Naive thymus-derived CD4-positive, alpha-beta T cell (primary cell): ENCODE measurements around the gene UBE2L3. TPM values are rescaled to one million over a fixed set of nuclear protein-coding genes. Genes with fewer than 3 reads are reported as not detected.
"Not testable (repeated sequence)": the region's sequence is repeated elsewhere in the genome, so short reads cannot be mapped to it uniquely, and the experiment has no call there.

Source experiments
- ATAC-seq: fragments of 150-1000 bp; cut with Tn5 transposase; 2 replicates; pipeline ENCODE4 v1.10.0; 2021; ENCODE audit warnings: mild to moderate bottlenecking, moderate library complexity
- CTCF ChIA-PET: fragments of 350-600 bp; sonication (Branson Sonifier 250); formaldehyde crosslinking; loops from one replicate; lab custom pipeline; 2021; ENCODE audit warnings: antibody characterized with exemption; lab: Charles Lee
- POLR2A ChIA-PET: fragments of 350-600 bp; sonication (Branson Sonifier 250); formaldehyde crosslinking; loops from one replicate; lab custom pipeline; 2021; ENCODE audit warnings: antibody characterized with exemption, inconsistent platforms; lab: Charles Lee
- DNase-seq, 9 donors: peaks; one replicate each; pipeline versions ENCODE4 v3.0.0 to v3.0.0-alpha.2; 2020 to 2022; ENCODE audit warnings: mixed read lengths in 1 of 9
- H3K27ac ChIP-seq: one replicate; pipeline ENCODE4 v1.7.0; 2013; ENCODE audit warnings: mild to moderate bottlenecking, low read depth, low read length, moderate library complexity
- H3K27me3 ChIP-seq, 2 donors: one replicate each; pipeline ENCODE4 v1.7.0; 2013; ENCODE audit warnings: low read length in 2 of 2, mild to moderate bottlenecking in 2 of 2, moderate library complexity in 2 of 2; ENCODE audit not compliant: control insufficient read depth in 2 of 2, insufficient read depth in 2 of 2
- H3K36me3 ChIP-seq, 3 experiments: 1 replicate in 2 of 3; 2 replicates in 1 of 3; pipeline ENCODE4 v1.7.0; 2013; ENCODE audit warnings: low read length in 3 of 3, mild to moderate bottlenecking in 3 of 3, moderate library complexity in 1 of 3; ENCODE audit not compliant: insufficient read depth in 3 of 3, control insufficient read depth in 2 of 3
- H3K4me1 ChIP-seq, 2 donors: one replicate each; pipeline ENCODE4 v1.7.0; 2013; ENCODE audit warnings: low read length in 2 of 2, mild to moderate bottlenecking in 2 of 2, moderate library complexity in 1 of 2; ENCODE audit not compliant: control insufficient read depth in 2 of 2, insufficient read depth in 2 of 2
- H3K4me3 ChIP-seq: 2 replicates; pipeline ENCODE4 v1.7.0; 2013; ENCODE audit warnings: mild to moderate bottlenecking, low read length
- H3K9me3 ChIP-seq, 3 experiments: 1 replicate in 2 of 3; 2 replicates in 1 of 3; pipeline ENCODE4 v1.7.0; 2013; ENCODE audit warnings: low read length in 3 of 3; ENCODE audit not compliant: control insufficient read depth in 2 of 3
- H3K27ac Mint-ChIP-seq, 9 donors: one replicate each; pipeline ENCODE4 v1.8.0; 2020 to 2022; ENCODE audit warnings: mixed read lengths in 9 of 9, mild to moderate bottlenecking in 8 of 9, moderate library complexity in 5 of 9, inconsistent platforms in 2 of 9
- H3K27me3 Mint-ChIP-seq, 5 donors: one replicate each; pipeline ENCODE4 v1.8.0; 2021 to 2022; ENCODE audit warnings: mixed read lengths in 5 of 5, mild to moderate bottlenecking in 1 of 5
- H3K36me3 Mint-ChIP-seq, 5 donors: one replicate each; pipeline ENCODE4 v1.8.0; 2020 to 2022; ENCODE audit warnings: mixed read lengths in 5 of 5, mild to moderate bottlenecking in 3 of 5, inconsistent platforms in 1 of 5
- H3K4me1 Mint-ChIP-seq, 7 donors: one replicate each; pipeline ENCODE4 v1.8.0; 2020 to 2022; ENCODE audit warnings: mixed read lengths in 7 of 7, mild to moderate bottlenecking in 3 of 7, inconsistent platforms in 1 of 7
- H3K4me3 Mint-ChIP-seq, 10 donors: one replicate each; pipeline ENCODE4 v1.8.0; 2020 to 2022; ENCODE audit warnings: mild to moderate bottlenecking in 10 of 10, mixed read lengths in 10 of 10, moderate library complexity in 6 of 10, inconsistent platforms in 2 of 10
- H3K9me3 Mint-ChIP-seq, 11 donors: one replicate each; pipeline ENCODE4 v1.8.0; 2020 to 2022; ENCODE audit warnings: mixed read lengths in 11 of 11, mild to moderate bottlenecking in 4 of 11, inconsistent platforms in 1 of 11, moderate library complexity in 1 of 11
- intact Hi-C, 2 donors: fragments of 100-400 bp; cut with micrococcal nuclease; formaldehyde crosslinking; loops; one replicate each; pipeline ENCODE4 v1.15.1; 2023
- polyA plus RNA-seq, 2 donors: library from polyadenylated mRNA; unstranded; fragments of 300-500 nt; fragmentation: Illumina TruSeq; gene quantifications; one replicate each; pipeline ENCODE4 v1.2.3, GENCODE V29; 2021
- total RNA-seq, 6 experiments: library from RNA in 5 of 6; stranded (reverse) in 5 of 6; gene quantifications; 1 replicate in 5 of 6; 2 replicates in 1 of 6; pipeline ENCODE4 v1.2.3 and lab custom pipeline; 2021 to 2026

UBE2L3 gene
- total and polyA plus RNA-seq, 7 experiments from 2014 or later, result 22.5 to 101 (median 34.6) TPM

- Histone ChIP-seq H3K4me1 (peaks cover 0 to 5% of the 10 kb centered on the region in 2 donors), H3K4me3 (no peak overlapping the region), H3K27me3 (no peaks in the 10 kb centered on the region), H3K36me3 (peaks cover 0 to 8% (median 0%) of the 10 kb centered on the region in 3 experiments), H3K9me3 (no peaks in the 10 kb centered on the region), H3K27ac (no peak overlapping the region)
- peaks cover 4 to 16% (median 10%) of the 10 kb centered on the region in 7 donors for H3K4me1 Mint-ChIP-seq
- intact Hi-C loops, result no loop called here
- no peak for DNase-seq
- no peaks in the 10 kb centered on the region for H3K9me3 Mint-ChIP-seq
- CTCF ChIA-PET, result interaction anchor here (1.6 kb wide), 1 partner anchor 10 kb away, joined by 4 read pairs; no protein-coding TSS in a partner anchor
- H3K4me3 Mint-ChIP-seq, result no peak overlapping the region
- POLR2A ChIA-PET, result interaction anchor here (0.8 kb wide), 1 partner anchor 833 kb away, joined by 3 read pairs; no protein-coding TSS in a partner anchor
- H3K27ac Mint-ChIP-seq, result no peak overlapping the region
- no peaks in the 10 kb centered on the region for H3K27me3 Mint-ChIP-seq
- no peak for ATAC-seq
- peaks cover 0 to 2% (median 0%) of the 10 kb centered on the region in 5 donors for H3K36me3 Mint-ChIP-seq
Measured at GRCh38 chr22:21633481-21633880, 66.0 kb downstream of the UBE2L3 start.

DNA sequence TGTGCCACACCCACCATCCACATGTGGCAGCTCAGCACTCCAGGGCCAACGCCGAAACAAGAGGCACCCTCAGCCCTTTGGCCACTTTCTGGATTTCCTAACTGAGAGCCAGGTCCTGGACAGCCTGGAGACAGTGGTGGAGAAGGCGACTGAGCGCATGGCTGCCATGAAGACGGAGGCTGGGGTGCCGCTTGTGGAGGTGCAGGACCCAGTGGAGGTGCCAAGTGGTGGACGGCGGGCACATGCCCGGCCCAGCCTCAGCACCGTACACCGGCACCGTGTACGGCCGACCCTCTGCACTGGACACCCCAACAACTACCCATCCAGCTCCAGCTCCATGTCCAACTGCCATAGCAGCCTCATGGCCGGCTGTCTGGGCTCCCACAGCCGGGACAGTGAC lies 66.6 kb downstream of the UBE2L3 start:
- no peak overlapping the region for H3K27ac Mint-ChIP-seq
- peaks cover 0 to 1% (median 0%) of the 10 kb centered on the region in 5 donors for H3K36me3 Mint-ChIP-seq
- H3K27me3 ChIP-seq, result no peaks in the 10 kb centered on the region
- ATAC-seq (no peak), DNase-seq (no peak)
- no peak overlapping the region for H3K27ac ChIP-seq
- no peaks in the 10 kb centered on the region for H3K27me3 Mint-ChIP-seq
- H3K4me1 ChIP-seq, result no peaks in the 10 kb centered on the region
- POLR2A ChIA-PET, result interaction anchor here (0.8 kb wide), 1 partner anchor 834 kb away, joined by 3 read pairs; no protein-coding TSS in a partner anchor
- H3K4me1 Mint-ChIP-seq, result peaks cover 3 to 16% (median 9%) of the 10 kb centered on the region in 7 donors
- H3K4me3 ChIP-seq, result no peak overlapping the region
- CTCF ChIA-PET, result interaction anchor here (1.6 kb wide), 1 partner anchor 9 kb away, joined by 4 read pairs; no protein-coding TSS in a partner anchor
- no peaks in the 10 kb centered on the region for H3K9me3 Mint-ChIP-seq
- peaks cover 0 to 6% (median 0%) of the 10 kb centered on the region in 3 experiments for H3K36me3 ChIP-seq
- no peak overlapping the region for H3K4me3 Mint-ChIP-seq
- no peaks in the 10 kb centered on the region for H3K9me3 ChIP-seq
- intact Hi-C loops, result no loop called here

DNA sequence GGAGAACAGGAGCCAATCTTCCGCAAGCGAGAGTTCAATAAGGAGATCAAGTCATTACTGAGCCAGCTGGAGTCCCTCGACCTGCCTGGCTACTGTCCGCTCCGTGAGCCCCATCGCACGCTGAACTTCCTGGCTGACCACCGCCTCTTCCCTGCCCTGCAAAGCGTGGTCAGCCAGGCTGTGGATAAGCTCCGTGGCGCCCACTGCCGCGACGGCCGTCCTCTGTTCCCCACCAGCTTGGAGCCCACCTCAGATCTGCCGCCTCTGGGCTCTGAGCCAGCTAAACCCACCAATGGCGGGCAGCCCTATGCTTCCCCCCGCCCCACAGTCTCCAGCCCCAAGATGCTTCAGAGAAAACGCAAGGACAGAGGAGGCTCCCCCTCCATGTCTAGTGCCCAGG lies 67.3 kb downstream of the UBE2L3 start:
- H3K9me3 ChIP-seq, result no peaks in the 10 kb centered on the region

DNA sequence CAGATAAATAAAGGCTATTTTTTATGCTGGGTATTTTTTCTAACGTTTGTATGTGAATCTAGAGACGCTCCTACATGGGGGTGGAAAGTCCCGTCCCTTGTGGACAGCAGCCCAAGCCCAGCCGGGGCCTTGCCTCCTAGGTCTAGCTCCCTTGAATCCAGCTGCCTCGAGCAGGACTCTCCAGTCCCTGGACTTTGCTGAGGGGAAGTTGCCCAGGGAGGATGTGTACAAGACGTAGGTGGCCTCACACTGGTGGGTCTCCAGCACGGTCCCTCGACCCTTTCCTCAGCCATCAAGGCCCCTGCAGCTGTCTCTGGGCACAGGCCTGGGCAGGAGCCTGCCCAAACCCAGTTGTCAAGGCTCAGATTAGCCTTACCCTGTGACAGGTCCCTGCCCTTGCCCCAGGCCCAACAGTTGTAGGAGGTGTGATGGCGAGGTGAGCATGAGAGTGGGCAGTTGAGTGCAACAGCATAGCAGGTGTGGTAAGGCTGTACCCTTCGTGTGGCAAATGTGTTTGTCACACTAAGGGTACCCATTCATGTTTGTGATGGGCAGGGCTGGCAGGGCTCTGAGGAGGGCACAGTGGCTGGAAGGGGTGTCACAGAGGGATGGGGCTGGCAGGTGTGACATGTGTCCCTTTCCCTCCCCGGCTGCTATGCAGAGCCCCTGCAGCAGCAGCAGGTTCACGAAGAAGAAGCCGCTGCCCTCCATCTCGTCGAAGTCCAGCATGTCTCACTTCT lies 68.4 kb downstream of the UBE2L3 start:
- Histone ChIP-seq H3K27ac (no peak overlapping the region), H3K27me3 (no peaks in the 10 kb centered on the region), H3K4me1 (no peaks in the 10 kb centered on the region), H3K9me3 (no peaks in the 10 kb centered on the region), H3K36me3 (no peaks in the 10 kb centered on the region), H3K4me3 (no peak overlapping the region)
- H3K4me3 Mint-ChIP-seq, result no peak overlapping the region
- no peak for DNase-seq
- H3K27ac Mint-ChIP-seq, result peak overlapping the region in 1 of 9 donors; percentile 14
- ChIA-PET POLR2A (no interaction called here), CTCF (interaction anchor here (1.2 kb wide), 1 partner anchor 11 kb away, joined by 3 read pairs; no protein-coding TSS in a partner anchor)
- H3K27me3 Mint-ChIP-seq, result no peaks in the 10 kb centered on the region
- intact Hi-C loops, result no loop called here
- peaks cover 2 to 13% (median 5%) of the 10 kb centered on the region in 7 donors for H3K4me1 Mint-ChIP-seq
- ATAC-seq, result no peak
- H3K36me3 Mint-ChIP-seq, result no peaks in the 10 kb centered on the region
- H3K9me3 Mint-ChIP-seq, result no peaks in the 10 kb centered on the region

More for the DNA sequence above, 67.3 kb downstream of the UBE2L3 start:
- Mint-ChIP-seq H3K9me3 (no peaks in the 10 kb centered on the region), H3K36me3 (no peaks in the 10 kb centered on the region), H3K27me3 (no peaks in the 10 kb centered on the region), H3K4me1 (peaks cover 0 to 14% (median 7%) of the 10 kb centered on the region in 7 donors), H3K27ac (no peak overlapping the region), H3K4me3 (no peak overlapping the region)
- Histone ChIP-seq H3K36me3 (peaks cover 0 to under 1% (median 0%) of the 10 kb centered on the region in 3 experiments), H3K27me3 (no peaks in the 10 kb centered on the region), H3K4me3 (no peak overlapping the region), H3K27ac (no peak overlapping the region), H3K4me1 (no peaks in the 10 kb centered on the region)
- DNase-seq (no peak), ATAC-seq (no peak)
- CTCF ChIA-PET, result interaction anchor here (1.6 kb wide), 1 partner anchor 8 kb away, joined by 4 read pairs; no protein-coding TSS in a partner anchor
- intact Hi-C loops, result no loop called here
- POLR2A ChIA-PET, result no interaction called here

DNA sequence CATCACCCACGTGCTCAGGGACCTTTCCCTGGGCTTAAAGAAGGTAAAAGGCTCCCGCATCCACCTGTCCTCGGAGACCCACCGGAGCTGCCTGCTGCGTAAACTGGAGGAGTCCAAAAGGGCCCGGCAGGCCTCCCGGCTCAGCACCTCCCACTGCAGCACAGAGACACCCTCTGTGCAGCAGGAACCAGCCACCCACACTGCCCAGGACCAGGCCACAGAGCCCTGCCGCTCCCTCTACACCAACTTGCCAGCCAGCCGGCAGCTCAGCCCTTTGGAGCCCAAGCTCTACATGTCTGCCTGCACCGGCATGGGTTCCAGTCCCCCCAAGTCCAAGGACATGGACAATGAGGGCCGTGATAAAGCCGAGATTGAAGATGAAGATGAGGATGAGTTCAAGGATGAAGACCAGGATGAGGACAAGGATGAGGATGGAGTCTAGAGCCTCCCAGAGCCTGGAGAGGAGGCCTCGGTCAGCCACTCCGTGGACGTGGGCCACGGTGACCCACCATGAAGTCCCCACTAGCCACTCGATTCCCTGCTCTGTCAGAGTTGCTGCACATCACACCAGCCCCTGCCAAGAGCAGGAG lies 69.2 kb downstream of the UBE2L3 start:
- DNase-seq, result no peak
- POLR2A ChIA-PET, result no interaction called here
- no peak overlapping the region for H3K4me3 ChIP-seq
- ATAC-seq, result no peak
- Mint-ChIP-seq H3K36me3 (no peaks in the 10 kb centered on the region), H3K9me3 (no peaks in the 10 kb centered on the region), H3K27me3 (no peaks in the 10 kb centered on the region), H3K4me1 (peaks cover 7 to 16% (median 10%) of the 10 kb centered on the region in 7 donors), H3K27ac (no peak overlapping the region), H3K4me3 (no peak overlapping the region)
- H3K9me3 ChIP-seq, result no peaks in the 10 kb centered on the region
- peaks cover 4 to 6% of the 10 kb centered on the region in 2 donors for H3K4me1 ChIP-seq
- H3K27ac ChIP-seq, result no peak overlapping the region
- no peaks in the 10 kb centered on the region for H3K36me3 ChIP-seq
- CTCF ChIA-PET, result no interaction called here
- intact Hi-C loops, result no loop called here
- H3K27me3 ChIP-seq, result no peaks in the 10 kb centered on the region

DNA sequence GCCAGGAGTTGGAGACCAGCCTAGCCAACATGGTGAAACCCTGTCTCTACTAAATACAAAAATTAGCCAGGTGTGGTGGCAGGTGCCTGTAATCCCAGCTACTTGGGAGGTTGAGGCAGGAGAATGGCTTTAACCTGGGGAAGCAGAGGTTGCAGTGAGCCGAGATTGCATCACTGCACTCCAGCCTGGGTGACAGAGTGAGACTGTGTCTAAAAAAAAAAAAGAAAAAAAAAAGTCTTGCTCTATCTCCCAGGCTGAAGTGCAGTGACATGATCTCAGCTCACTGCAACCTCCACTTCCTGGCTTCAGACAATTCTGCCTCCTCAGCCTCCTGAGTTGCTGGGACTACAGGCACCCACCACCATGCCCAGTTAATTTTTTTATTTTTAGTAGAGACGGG lies 69.9 kb downstream of the UBE2L3 start:
- H3K9me3 Mint-ChIP-seq, H3K4me3 ChIP-seq, H3K36me3 ChIP-seq, H3K9me3 ChIP-seq, POLR2A ChIA-PET, intact Hi-C loops, H3K27ac ChIP-seq, H3K27ac Mint-ChIP-seq, DNase-seq, H3K27me3 Mint-ChIP-seq, H3K4me3 Mint-ChIP-seq, ATAC-seq, H3K36me3 Mint-ChIP-seq, H3K4me1 ChIP-seq, CTCF ChIA-PET, H3K27me3 ChIP-seq: not testable (repeated sequence)
- H3K4me1 Mint-ChIP-seq, result peaks cover 10 to 18% (median 14%) of the 10 kb centered on the region in 7 donors
